Upper lobe of left lung (tissue), 4 donors: ENCODE data around the gene GCNT1.

Experiments used
- CTCF ChIP-seq, 6 experiments: fragments of 450-650 bp in 4 of 6; fragments of 200-600 bp in 2 of 6; sonication (generic) in 2 of 6; IDR thresholded peaks; one replicate each; pipeline ENCODE4 v1.5.1; 2016 to 2019; ENCODE audit warnings: antibody characterized with exemption in 6 of 6
- EP300 ChIP-seq, 4 donors: sonication (generic); formaldehyde crosslinking; IDR thresholded peaks; one replicate each; pipeline ENCODE4 v1.5.1; 2017; ENCODE audit warnings: antibody characterized with exemption in 4 of 4, control low read depth in 2 of 4
- POLR2A ChIP-seq, 4 donors: fragments of 450-650 bp; IDR thresholded peaks; one replicate each; pipeline ENCODE4 v1.5.1; 2016 to 2017; ENCODE audit warnings: antibody characterized with exemption in 4 of 4, mild to moderate bottlenecking in 2 of 4
- POLR2AphosphoS5 ChIP-seq, 2 donors: sonication (generic); formaldehyde crosslinking; IDR thresholded peaks; one replicate each; pipeline ENCODE4 v1.5.1; 2017; ENCODE audit warnings: antibody characterized with exemption in 2 of 2

GRCh38 chr9:76519075-76519835, 60.3 kb downstream of the GCNT1 start:
- TF ChIP-seq POLR2AphosphoS5 (IDR thresholded peaks at IDR 0.05) (no peak), CTCF (IDR thresholded peaks at IDR 0.05) (no peak), POLR2A (IDR thresholded peaks at IDR 0.05) (no peak), EP300 (IDR thresholded peaks at IDR 0.05) (no peak)
